OCI-LY3 (cell line): ENCODE data around the gene DRC1.

Source experiments
- H2AFZ ChIP-seq: fragments of 200-600, 300-600 bp; shearing (Covaris generic); 2 replicates; pipeline ENCODE4 v1.6.0; 2014; ENCODE audit warnings: antibody characterized with exemption, low read depth, low read length
- H3K27ac ChIP-seq: fragments of 200-600, 300-600 bp; sonication (generic); 2 replicates; pipeline ENCODE4 v1.5.1; 2014; ENCODE audit warnings: mild to moderate bottlenecking, low read length, moderate library complexity, mixed read lengths
- H3K27me3 ChIP-seq: fragments of 200-600, 300-600 bp; sonication (generic); 2 replicates; pipeline ENCODE4 v1.6.1; 2014; ENCODE audit warnings: low read depth, low read length, mixed read lengths
- H3K36me3 ChIP-seq: fragments of 200-600, 300-600 bp; sonication (generic); replicated peaks from 2 replicates; pipeline ENCODE3; 2014; ENCODE audit warnings: low read depth, low read length, mixed read lengths
- H3K4me1 ChIP-seq: fragments of 300-600, 200-600 bp; sonication (generic); 2 replicates; pipeline ENCODE4 v1.6.1; 2014; ENCODE audit warnings: low read length, mixed read lengths
- H3K4me2 ChIP-seq: fragments of 200-600, 300-600 bp; sonication (generic); 2 replicates; pipeline ENCODE4 v1.6.1; 2014; ENCODE audit warnings: low read length, mixed read lengths
- H3K4me3 ChIP-seq: fragments of 300-600, 200-600 bp; sonication (generic); 2 replicates; pipeline ENCODE4 v1.5.1; 2014; ENCODE audit warnings: antibody characterized with exemption, mild to moderate bottlenecking, low read length, moderate library complexity
- H3K79me2 ChIP-seq: fragments of 300-600, 200-600 bp; shearing (Covaris generic); 2 replicates; pipeline ENCODE4 v1.6.1; 2014; ENCODE audit warnings: mild to moderate bottlenecking, low read length, mixed read lengths
- H3K9ac ChIP-seq: fragments of 300-600, 200-600 bp; shearing (Covaris generic); 2 replicates; pipeline ENCODE4 v1.6.0; 2014; ENCODE audit warnings: mild to moderate bottlenecking, low read length, moderate library complexity
- H3K9me3 ChIP-seq: fragments of 200-600, 300-600 bp; shearing (Covaris generic); 2 replicates; pipeline ENCODE4 v1.6.1; 2014; ENCODE audit warnings: low read length, mixed read lengths; ENCODE audit not compliant: insufficient read depth
- H4K20me1 ChIP-seq: fragments of 200-600, 300-600 bp; sonication (generic); 2 replicates; pipeline ENCODE4 v1.6.1; 2016; ENCODE audit warnings: low read length, mixed read lengths; ENCODE audit not compliant: insufficient read depth
- CTCF ChIP-seq: fragments of 200-600, 300-600 bp; sonication (generic); IDR thresholded peaks from 2 replicates; pipeline ENCODE4 v1.5.1; 2014; ENCODE audit warnings: antibody characterized with exemption, low read length, low read depth
- EZH2phosphoT487 ChIP-seq: fragments of 200-600 bp; shearing (Covaris generic); IDR thresholded peaks from 2 replicates; pipeline ENCODE4 v1.6.1; 2018; ENCODE audit warnings: antibody characterized with exemption, mixed run types, low read depth

Gene DRC1

GRCh38 chr2:26495705-26496297, 94.1 kb downstream of the DRC1 start:
- Histone ChIP-seq H3K27me3 (peaks cover 22% of the 10 kb centered on the region), H3K9me3 (no peaks in the 10 kb centered on the region)

DNA sequence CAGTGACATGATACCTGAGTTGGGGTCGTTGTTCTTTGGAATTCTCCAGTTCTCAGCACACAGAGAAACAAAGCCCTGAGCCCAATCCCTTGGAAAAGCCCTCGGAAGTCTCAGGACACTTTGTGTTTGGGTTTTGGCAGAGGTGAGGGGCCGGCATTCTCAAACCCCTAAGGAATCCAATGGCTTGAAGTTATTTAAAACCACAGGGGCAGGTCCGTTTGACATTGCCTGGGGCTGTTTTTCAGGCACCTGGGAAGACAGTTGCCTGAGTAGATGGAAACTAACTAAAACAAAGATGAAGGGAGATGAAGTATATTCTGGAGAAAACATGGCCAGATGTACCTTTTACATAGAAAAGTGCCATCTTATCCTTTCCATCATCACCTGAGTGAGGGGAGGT, 98.7 kb downstream of the DRC1 start:
- Histone ChIP-seq H3K36me3 (no peaks in the 10 kb centered on the region), H3K27me3 (peaks cover 22% of the 10 kb centered on the region), H3K27ac (no peak overlapping the region), H3K4me2 (no peak overlapping the region), H3K4me3 (no peak overlapping the region), H3K9ac (no peak overlapping the region), H3K4me1 (no peaks in the 10 kb centered on the region), H2AFZ (no peak overlapping the region), H3K9me3 (no peaks in the 10 kb centered on the region), H3K79me2 (no peaks in the 10 kb centered on the region), H4K20me1 (no peaks in the 10 kb centered on the region)
- TF ChIP-seq EZH2phosphoT487: no peak
- no peak for TF ChIP-seq CTCF

More at GRCh38 chr2:26495705-26496297, 94.1 kb downstream of the DRC1 start:
- no peak overlapping the region for H3K4me2 ChIP-seq
- no peaks in the 10 kb centered on the region for H3K36me3 ChIP-seq
- H3K9ac ChIP-seq: no peak overlapping the region
- no peak for TF ChIP-seq CTCF
- no peak overlapping the region for H3K27ac ChIP-seq
- H3K4me3 ChIP-seq: no peak overlapping the region
- H4K20me1 ChIP-seq: no peaks in the 10 kb centered on the region
- no peaks in the 10 kb centered on the region for H3K4me1 ChIP-seq
- H3K79me2 ChIP-seq: no peaks in the 10 kb centered on the region
- no peak overlapping the region for H2AFZ ChIP-seq

- Histone ChIP-seq H3K9ac (no peak overlapping the region), H2AFZ (no peak overlapping the region), H3K4me3 (no peak overlapping the region)
Observed at GRCh38 chr2:26503231-26503880, 101.6 kb downstream of the DRC1 start.

More at GRCh38 chr2:26503231-26503880, 101.6 kb downstream of the DRC1 start:
- Histone ChIP-seq H3K36me3 (no peaks in the 10 kb centered on the region), H3K27ac (no peak overlapping the region), H3K9me3 (no peaks in the 10 kb centered on the region), H3K4me2 (no peak overlapping the region), H3K27me3 (peaks cover 16% of the 10 kb centered on the region; the same call in 1 of the 2 replicates), H3K79me2 (no peaks in the 10 kb centered on the region), H3K4me1 (no peaks in the 10 kb centered on the region), H4K20me1 (no peaks in the 10 kb centered on the region)
- TF ChIP-seq CTCF (peak; percentile 11; the same call in 1 of the 2 replicates), EZH2phosphoT487 (no peak)
